HG03432 (cell line): ENCODE results near the gene SULT1B1.
"Not testable (repeated sequence)": the region's sequence is repeated elsewhere in the genome, so short reads cannot be mapped to it uniquely, and the experiment has no call there.

ENCODE experiments used
- ATAC-seq: cut with Tn5 transposase; IDR thresholded peaks from one replicate; pipeline ENCODE4 v1.9.1; 2021; ENCODE audit warnings: mild to moderate bottlenecking, moderate library complexity; ENCODE audit not compliant: unreplicated experiment

SULT1B1 gene

GRCh38 chr4:69760455-69760854 is at the start of gene SULT1B1:
TSS of gene SULT1B1 (minus strand) at chr4:69760620. CDS start at chr4:69755217, 5,403 bp downstream.
- no peak for ATAC-seq

- no peak for ATAC-seq
These were observed 40.2 kb upstream of the SULT1B1 start for GRCh38 chr4:69800599-69800998.

GRCh38 chr4:69799337-69799736 is 38.9 kb upstream of the SULT1B1 start:
- ATAC-seq, result no peak

GRCh38 chr4:69793732-69794131 is 33.3 kb upstream of the SULT1B1 start:
- no peak for ATAC-seq

- no peak for ATAC-seq
These were observed 27.5 kb upstream of the SULT1B1 start for GRCh38 chr4:69787879-69788278.

- ATAC-seq, result no peak
These were observed 26.1 kb upstream of the SULT1B1 start for GRCh38 chr4:69786547-69786946.

GRCh38 chr4:69785211-69785831 is 24.9 kb upstream of the SULT1B1 start:
- no peak for ATAC-seq

- no peak for ATAC-seq
These were observed 22.4 kb upstream of the SULT1B1 start for GRCh38 chr4:69782651-69783310.

- no peak for ATAC-seq
These were observed 21.3 kb upstream of the SULT1B1 start for GRCh38 chr4:69781458-69782418.

GRCh38 chr4:69780141-69780540 is 19.7 kb upstream of the SULT1B1 start:
- no peak for ATAC-seq

GRCh38 chr4:69776696-69777095 is 16.3 kb upstream of the SULT1B1 start:
- ATAC-seq, result no peak

GRCh38 chr4:69775321-69775867 is 15.0 kb upstream of the SULT1B1 start:
- ATAC-seq, result no peak

- no peak for ATAC-seq
These were observed 13.1 kb upstream of the SULT1B1 start for GRCh38 chr4:69773484-69773883.

- not testable (repeated sequence) for ATAC-seq
These were observed 8.1 kb upstream of the SULT1B1 start for GRCh38 chr4:69768554-69768953.

GRCh38 chr4:69765751-69766150 is 5.3 kb upstream of the SULT1B1 start:
- ATAC-seq, result no peak

- no peak for ATAC-seq
These were observed 3.9 kb upstream of the SULT1B1 start for GRCh38 chr4:69764311-69764710.

GRCh38 chr4:69763233-69763632 is 2.8 kb upstream of the SULT1B1 start:
- no peak for ATAC-seq

- ATAC-seq, result no peak
These were observed 1.2 kb downstream of the SULT1B1 start for GRCh38 chr4:69759189-69759604.

GRCh38 chr4:69757464-69757863 is 3.0 kb downstream of the SULT1B1 start:
- ATAC-seq, result no peak

- ATAC-seq, result no peak
These were observed 5.4 kb downstream of the SULT1B1 start for GRCh38 chr4:69754926-69755580.

- ATAC-seq, result no peak
These were observed 6.7 kb downstream of the SULT1B1 start for GRCh38 chr4:69753686-69754085.
